ENCODE measurements around the gene KCTD20.

DNA sequence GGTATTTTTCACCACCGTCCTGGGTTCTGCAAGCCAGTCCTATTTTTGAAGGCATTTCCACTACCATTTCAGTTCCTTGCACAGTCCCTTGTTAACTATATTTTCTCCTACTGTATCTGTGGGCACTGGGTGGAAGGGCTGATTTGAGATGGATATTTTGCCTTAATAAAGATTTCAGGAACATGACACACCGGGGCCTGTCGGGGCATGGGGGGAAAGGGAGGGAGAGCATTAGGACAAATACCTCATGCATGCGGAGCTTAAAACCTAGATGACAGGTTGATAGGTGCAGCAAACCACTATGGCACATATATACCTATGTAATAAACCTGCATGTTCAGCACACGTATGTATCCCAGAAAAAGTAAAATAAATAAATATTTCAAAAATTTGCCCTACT lies 82.1 kb downstream of the KCTD20 start:
- TF ChIP-seq, protein P1, sequence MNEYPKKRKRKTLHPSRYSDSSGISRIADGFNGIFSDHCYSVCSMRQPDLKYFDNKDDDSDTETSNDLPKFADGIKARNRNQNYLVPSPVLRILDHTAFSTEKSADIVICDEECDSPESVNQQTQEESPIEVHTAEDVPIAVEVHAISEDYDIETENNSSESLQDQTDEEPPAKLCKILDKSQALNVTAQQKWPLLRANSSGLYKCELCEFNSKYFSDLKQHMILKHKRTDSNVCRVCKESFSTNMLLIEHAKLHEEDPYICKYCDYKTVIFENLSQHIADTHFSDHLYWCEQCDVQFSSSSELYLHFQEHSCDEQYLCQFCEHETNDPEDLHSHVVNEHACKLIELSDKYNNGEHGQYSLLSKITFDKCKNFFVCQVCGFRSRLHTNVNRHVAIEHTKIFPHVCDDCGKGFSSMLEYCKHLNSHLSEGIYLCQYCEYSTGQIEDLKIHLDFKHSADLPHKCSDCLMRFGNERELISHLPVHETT (tag by site-specific recombination; IDR thresholded peaks at IDR 0.05) = no peak
- TF ChIP-seq ZNF449 (tag by site-specific recombination; IDR thresholded peaks at IDR 0.05) = no peak
- TF ChIP-seq CTCF (tag by site-specific recombination; IDR thresholded peaks at IDR 0.05) = no peak
- TF ChIP-seq, protein P2, sequence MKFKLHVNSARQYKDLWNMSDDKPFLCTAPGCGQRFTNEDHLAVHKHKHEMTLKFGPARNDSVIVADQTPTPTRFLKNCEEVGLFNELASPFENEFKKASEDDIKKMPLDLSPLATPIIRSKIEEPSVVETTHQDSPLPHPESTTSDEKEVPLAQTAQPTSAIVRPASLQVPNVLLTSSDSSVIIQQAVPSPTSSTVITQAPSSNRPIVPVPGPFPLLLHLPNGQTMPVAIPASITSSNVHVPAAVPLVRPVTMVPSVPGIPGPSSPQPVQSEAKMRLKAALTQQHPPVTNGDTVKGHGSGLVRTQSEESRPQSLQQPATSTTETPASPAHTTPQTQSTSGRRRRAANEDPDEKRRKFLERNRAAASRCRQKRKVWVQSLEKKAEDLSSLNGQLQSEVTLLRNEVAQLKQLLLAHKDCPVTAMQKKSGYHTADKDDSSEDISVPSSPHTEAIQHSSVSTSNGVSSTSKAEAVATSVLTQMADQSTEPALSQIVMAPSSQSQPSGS (tag by site-specific recombination; IDR thresholded peaks at IDR 0.05; ENCODE audit: low read depth) = no peak
- TF ChIP-seq MEIS1 (CRISPR knock-in tag; IDR thresholded peaks at IDR 0.05; ENCODE audit: borderline replicate concordance) = no peak
- TF ChIP-seq KLF17 (tag by site-specific recombination; IDR thresholded peaks at IDR 0.05) = no peak
- TF ChIP-seq ZNF292 (tag by site-specific recombination; IDR thresholded peaks at IDR 0.05; ENCODE audit: borderline replicate concordance, low read depth) = no peak
- no peak for TF ChIP-seq REST (tag by site-specific recombination; IDR thresholded peaks at IDR 0.05)
- no peak for TF ChIP-seq ZNF157 (tag by site-specific recombination; IDR thresholded peaks at IDR 0.05)
- TF ChIP-seq ZNF621 (tag by site-specific recombination; IDR thresholded peaks at IDR 0.05) = no peak
